K562 (cell line): ENCODE measurements around the gene CSF1R. TPM values are rescaled to one million over a fixed set of nuclear protein-coding genes. Genes with fewer than 3 reads are reported as not detected.

Experiments
- ATAC-seq: fragments of 200-7000 bp; cut with Tn5 transposase; 3 replicates; pipeline ENCODE4 v1.9.1; 2020; ENCODE audit warnings: moderate library complexity
- BruUV-seq: library from RNA; stranded (reverse); fragments of 400-500 nt; replicated peaks from 2 replicates; lab custom pipeline; 2021; lab: Mats Ljungman, UMichigan
- CTCF ChIA-PET: fragments of 300-600 bp; formaldehyde crosslinking; extraction: SDS; loops from one replicate; lab custom pipeline; 2021; ENCODE audit warnings: low intra/inter-chr PET ratio; lab: Yijun Ruan, JAX
- POLR2A ChIA-PET: fragments of 300-600, 350-650 bp; sonication (Branson Sonifier 250); formaldehyde crosslinking; extraction: SDS; loops from one replicate; lab custom pipeline; 2021; ENCODE audit warnings: antibody characterized with exemption, inconsistent platforms; lab: Yijun Ruan, JAX
- DNase-seq, 4 experiments: peaks; one replicate each; pipeline versions ENCODE4 v3.0.0 to v3.0.0-alpha.2; 2011 to 2018; ENCODE audit warnings: low spot score in 3 of 4, mixed read lengths in 3 of 4; ENCODE audit errors: extremely low read depth in 1 of 4
- FAIRE-seq: peaks from 2 replicates; lab custom pipeline; 2011; peaks lifted over from hg19 to GRCh38; lab: Jason Lieb, UNC
- H2AFZ ChIP-seq: 2 replicates; pipeline ENCODE4 v1.6.0; 2011; ENCODE audit warnings: low read depth, low read length, control low read depth, inconsistent platforms
- H3K27ac ChIP-seq: fragments of 200-600 bp; 3 replicates; pipeline ENCODE4 v1.8.0; 2011; ENCODE audit warnings: low read depth, mild to moderate bottlenecking, control low read depth, inconsistent platforms, low read length, moderate library complexity, mixed read lengths; ENCODE audit errors: extremely low read depth
- H3K27me3 ChIP-seq, 2 experiments: fragments of 300-600 bp in 1 of 2; 2 replicates in 1 of 2; 3 replicates in 1 of 2; pipeline versions ENCODE4 v1.6.0 to v1.8.0; 2011; ENCODE audit warnings: inconsistent platforms in 2 of 2, low read length in 2 of 2, mild to moderate bottlenecking in 1 of 2, mixed read lengths in 1 of 2, moderate library complexity in 1 of 2; ENCODE audit not compliant: control insufficient read depth in 2 of 2, insufficient read depth in 2 of 2
- H3K36me3 ChIP-seq: fragments of 300-600 bp; 3 replicates; pipeline ENCODE4 v1.8.0; 2011; ENCODE audit warnings: mild to moderate bottlenecking, low read length, inconsistent platforms; ENCODE audit not compliant: control insufficient read depth, insufficient read depth
- H3K4me1 ChIP-seq, 2 experiments: fragments of 200-600 bp in 1 of 2; replicated peaks in 1 of 2; 2 replicates in 1 of 2; 3 replicates in 1 of 2; pipeline versions ENCODE4 v1.5.1 to v1.8.0; 2011; ENCODE audit warnings: inconsistent platforms in 2 of 2, low read length in 2 of 2, mild to moderate bottlenecking in 1 of 2, mixed read lengths in 1 of 2, moderate library complexity in 1 of 2; ENCODE audit not compliant: control insufficient read depth in 2 of 2, insufficient read depth in 2 of 2
- H3K4me2 ChIP-seq: 2 replicates; pipeline ENCODE4 v1.6.1; 2011; ENCODE audit warnings: low read length, control low read depth, inconsistent platforms, mixed read lengths; ENCODE audit not compliant: insufficient read depth
- H3K4me3 ChIP-seq: fragments of 200-600 bp; sonication (generic), shearing (Covaris generic); 2 replicates; pipeline ENCODE4 v1.5.1; 2016; ENCODE audit warnings: control low read depth, inconsistent platforms
- H3K79me2 ChIP-seq: fragments of 200-600 bp; 3 replicates; pipeline ENCODE4 v1.8.0; 2011; ENCODE audit warnings: low read length, inconsistent platforms; ENCODE audit not compliant: control insufficient read depth, insufficient read depth
- H3K9ac ChIP-seq, 2 experiments: 2 replicates each; pipeline versions ENCODE4 v1.6.0 to v1.6.1; 2011; ENCODE audit warnings: low read depth in 2 of 2, low read length in 2 of 2, control low read depth in 1 of 2, inconsistent platforms in 1 of 2, mild to moderate bottlenecking in 1 of 2, mixed read lengths in 1 of 2; ENCODE audit not compliant: insufficient read depth in 1 of 2
- H3K9me1 ChIP-seq: one replicate; pipeline ENCODE4 v1.6.0; 2011; ENCODE audit warnings: inconsistent platforms, mild to moderate bottlenecking, low read length, moderate library complexity; ENCODE audit not compliant: control insufficient read depth, insufficient read depth
- H3K9me3 ChIP-seq: replicated peaks from 2 replicates; pipeline ENCODE4 v1.5.1; 2011; ENCODE audit warnings: low read depth, low read length, inconsistent platforms; ENCODE audit not compliant: control insufficient read depth, insufficient read depth
- H4K20me1 ChIP-seq: replicated peaks from 2 replicates; pipeline ENCODE4 v1.6.1; 2011; ENCODE audit warnings: low read length, inconsistent platforms, mixed read lengths; ENCODE audit not compliant: control insufficient read depth, insufficient read depth
- CAMTA2 ChIP-seq: fragments of 250-450 bp; sonication (Bioruptor Pico); conservative IDR thresholded peaks from 2 replicates; pipeline ENCODE4 v1.5.1; 2022
- GABPB1 ChIP-seq: sonication (generic); formaldehyde crosslinking; IDR thresholded peaks from 2 replicates; pipeline ENCODE4 v1.8.0; 2022; ENCODE audit warnings: mild to moderate bottlenecking, missing genetic modification reagents
- HMBOX1 ChIP-seq: sonication (generic); IDR thresholded peaks from 2 replicates; pipeline ENCODE4 v1.6.1; 2016
- PPARD ChIP-seq: fragments of 250-450 bp; sonication (Bioruptor Pico); IDR thresholded peaks from 2 replicates; pipeline ENCODE4 v1.8.0; 2022; ENCODE audit warnings: inconsistent platforms, mild to moderate bottlenecking, moderate library complexity
- ZNF12 ChIP-seq: sonication (generic); formaldehyde crosslinking; IDR thresholded peaks from 2 replicates; pipeline ENCODE4 v1.4.0; 2020; ENCODE audit warnings: mild to moderate bottlenecking, missing genetic modification reagents
- WGBS: fragments of 100-300 bp; shearing (Covaris generic); methylation state at CpG from one replicate; pipeline ENCODE4 v1.1.6; 2016; ENCODE audit warnings: low coverage, mixed read lengths; ENCODE audit not compliant: insufficient coverage; ENCODE audit errors: missing lambda C conversion rate; 5-methylcytosine and 5-hydroxymethylcytosine counted together
- in situ Hi-C: fragments of 300-500 bp; cut with MboI; formaldehyde crosslinking; loops from 4 replicates; pipeline ENCODE4 v1.15.0; 2018; ENCODE audit warnings: inconsistent platforms, mixed read lengths
- intact Hi-C: fragments of 100-400 bp; cut with micrococcal nuclease; formaldehyde crosslinking; loops from 2 replicates; pipeline ENCODE4 v1.14.2; 2022
- polyA plus RNA-seq, 8 experiments: library from polyadenylated mRNA; depleted of rRNA in 4 of 8; stranded (reverse) in 5 of 8; unstranded in 3 of 8; fragments of >200 nt; fragmentation: Nextera tagmentation in 2 of 8; fragmentation: Illumina TruSeq in 1 of 8; extraction: Ambion mirVana in 2 of 8; extraction: Trizol in 1 of 8; gene quantifications; 2 replicates each; pipeline versions ENCODE4 v1.2.1 to v1.2.3, GENCODE V29; 2011 to 2014; ENCODE audit warnings: inconsistent platforms in 1 of 8, missing spikeins in 1 of 8
- total RNA-seq, 7 experiments: library from RNA; depleted of rRNA in 6 of 7; stranded (reverse); fragments of >200 nt in 6 of 7; fragmentation: Illumina TruSeq in 2 of 7; extraction: Trizol in 2 of 7; gene quantifications; 2 replicates each; pipeline versions ENCODE4 v1.2.1 to v1.2.3, GENCODE V29; 2011 to 2021; ENCODE audit warnings: low replicate concordance in 1 of 7

Gene CSF1R
- total and polyA plus RNA-seq, 9 of the 15 experiments (the other 6 are each of a cell fraction or from before 2014, with no cell fraction given) = 0.03 to 0.64 (median 0.20) TPM; not detected in 6

GRCh38 chr5:150126199-150126920 lies 40.0 kb upstream of the CSF1R start:
- Histone ChIP-seq H3K79me2 (no peaks in the 10 kb centered on the region), H3K27ac (no peak overlapping the region), H3K9me1 (no peaks in the 10 kb centered on the region), H3K27me3 (no peaks in the 10 kb centered on the region), H3K9me3 (no peaks in the 10 kb centered on the region), H3K9ac (no peak overlapping the region), H3K36me3 (no peaks in the 10 kb centered on the region), H3K4me1 (peaks cover 10 to 16% of the 10 kb centered on the region in 2 experiments; a peak in 4 of 5 replicates), H2AFZ (no peak overlapping the region), H3K4me2 (no peak overlapping the region), H4K20me1 (0 out of 2 replicates have a peak, but pooled peaks cover 3% of the 10 kb centered on the region), H3K4me3 (no peak overlapping the region)
- POLR2A ChIA-PET = interaction anchor here (0.6 to 1.2 kb wide), 5 partner anchors 8 to 148 kb away, joined by 3 to 6 read pairs (median 3); partner anchors contain the start of genes HMGXB3, PDGFRB and TIGD6
- WGBS = 22% methylated on average over 10 of the region's 10 CpGs
- no peak for DNase-seq
- intact Hi-C loops (loop anchor here (10.0 kb wide), 2 partner anchors 52 to 292 kb away; no protein-coding TSS in a partner anchor), in situ Hi-C loops (loop anchor here (5.0 kb wide), 1 partner anchor 96 kb away; no protein-coding TSS in a partner anchor)
- TF ChIP-seq CAMTA2 (CRISPR knock-in tag) (no peak), ZNF12 (no peak), GABPB1 (CRISPR knock-in tag) (no peak), PPARD (CRISPR knock-in tag) (no peak), HMBOX1 (no peak)
- no peak for ATAC-seq
- CTCF ChIA-PET = no interaction called here
- BruUV-seq = no TSS peak
- FAIRE-seq = no peak
